GM19035 (cell line): ENCODE data around the gene CYTH2.
"Not testable (repeated sequence)": the region's sequence is repeated elsewhere in the genome, so short reads cannot be mapped to it uniquely, and the experiment has no call there.

Experiments
- ATAC-seq: cut with Tn5 transposase; IDR thresholded peaks from one replicate; pipeline ENCODE4 v1.9.1; 2021; ENCODE audit not compliant: unreplicated experiment

CYTH2 gene

GRCh38 chr19:48476176-48476575 is 7.0 kb downstream of the CYTH2 start:
- ATAC-seq: no peak

GRCh38 chr19:48477067-48477685 is 8.0 kb downstream of the CYTH2 start:
- ATAC-seq: no peak

- no peak for ATAC-seq
Observed at GRCh38 chr19:48477698-48478338, 8.6 kb downstream of the CYTH2 start.

GRCh38 chr19:48478339-48479256 is 9.4 kb downstream of the CYTH2 start:
- no peak for ATAC-seq

DNA sequence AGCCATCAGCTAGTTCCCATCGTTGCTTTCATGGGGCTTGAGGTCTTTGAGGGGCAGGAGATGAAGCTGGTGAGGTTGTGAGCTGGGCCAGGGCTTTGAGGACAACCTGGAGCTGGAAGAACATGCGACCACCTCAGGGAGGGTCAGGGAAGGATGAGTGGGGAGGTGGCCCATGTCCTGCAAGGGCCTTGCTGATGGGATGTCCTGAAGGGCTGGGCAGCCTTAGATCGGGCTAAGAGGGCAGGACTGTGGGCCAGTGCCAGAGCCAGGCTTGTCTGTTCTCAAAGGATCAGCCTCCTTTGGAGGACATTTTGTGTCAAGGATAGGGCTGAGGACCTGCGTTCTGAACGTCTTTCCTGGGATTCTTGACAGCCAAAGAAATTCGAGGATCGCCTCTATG is 10.5 kb downstream of the CYTH2 start:
- no peak for ATAC-seq

- no peak for ATAC-seq
Observed at GRCh38 chr19:48480183-48480557, 11.0 kb downstream of the CYTH2 start.

- no peak for ATAC-seq
Observed at GRCh38 chr19:48480558-48481500, 11.7 kb downstream of the CYTH2 start.

DNA sequence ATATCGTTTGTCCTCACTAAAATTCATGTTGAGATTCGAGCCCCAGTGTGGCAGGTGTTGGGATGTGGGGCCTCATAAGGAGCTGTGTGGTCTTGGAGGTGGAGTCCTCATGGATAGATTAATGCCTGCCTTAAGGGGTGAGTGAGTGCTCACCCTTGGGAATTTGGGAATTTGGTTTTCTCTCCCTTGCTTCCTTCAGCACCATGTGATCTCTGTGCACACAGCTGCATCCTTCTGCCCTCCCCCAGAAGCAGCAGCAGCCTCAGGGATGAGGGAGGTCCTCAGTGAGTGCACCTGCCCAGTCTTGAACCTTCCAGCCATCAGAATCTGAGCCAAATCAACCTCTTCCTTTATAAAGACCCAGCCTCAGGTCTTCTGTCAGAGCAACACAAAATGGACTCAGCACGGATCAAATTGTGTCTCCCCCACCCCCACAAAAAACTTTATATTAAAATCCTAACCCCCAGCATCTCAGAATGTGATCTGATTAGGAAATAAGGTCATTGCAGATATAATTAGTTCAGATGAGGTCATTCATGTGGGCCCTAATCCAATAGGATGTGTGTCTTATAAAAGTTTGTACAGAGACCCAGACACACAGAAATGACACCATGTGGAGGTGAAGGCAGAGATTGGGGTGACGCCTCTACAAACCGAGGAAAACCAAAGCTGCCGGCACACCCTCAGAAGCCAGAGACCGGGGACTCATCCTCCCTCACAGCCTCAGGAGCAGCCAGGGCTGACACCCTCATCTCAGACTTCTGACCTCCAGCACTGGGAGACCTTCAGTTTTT is 12.9 kb downstream of the CYTH2 start:
- ATAC-seq: no peak

DNA sequence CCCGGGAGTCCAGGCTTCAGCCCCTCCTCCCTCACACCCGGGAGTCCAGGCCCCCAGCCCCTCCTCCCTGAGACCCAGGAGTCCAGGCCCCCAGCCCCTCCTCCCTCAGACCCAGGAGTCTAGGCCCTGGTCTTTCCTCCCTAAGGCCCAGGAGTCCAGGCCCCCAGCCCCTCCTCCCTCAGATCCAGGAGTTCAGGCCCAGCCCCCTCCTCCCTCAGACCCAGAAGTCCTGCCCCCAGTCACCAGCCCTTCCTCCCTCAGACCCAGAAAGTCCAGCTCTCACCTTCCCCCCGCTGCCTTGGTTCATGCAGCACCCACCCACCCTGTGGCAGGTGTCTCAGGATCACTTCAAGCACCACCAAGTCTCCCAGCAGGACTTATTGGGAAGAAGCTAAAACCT is 14.1 kb downstream of the CYTH2 start:
- ATAC-seq: no peak

DNA sequence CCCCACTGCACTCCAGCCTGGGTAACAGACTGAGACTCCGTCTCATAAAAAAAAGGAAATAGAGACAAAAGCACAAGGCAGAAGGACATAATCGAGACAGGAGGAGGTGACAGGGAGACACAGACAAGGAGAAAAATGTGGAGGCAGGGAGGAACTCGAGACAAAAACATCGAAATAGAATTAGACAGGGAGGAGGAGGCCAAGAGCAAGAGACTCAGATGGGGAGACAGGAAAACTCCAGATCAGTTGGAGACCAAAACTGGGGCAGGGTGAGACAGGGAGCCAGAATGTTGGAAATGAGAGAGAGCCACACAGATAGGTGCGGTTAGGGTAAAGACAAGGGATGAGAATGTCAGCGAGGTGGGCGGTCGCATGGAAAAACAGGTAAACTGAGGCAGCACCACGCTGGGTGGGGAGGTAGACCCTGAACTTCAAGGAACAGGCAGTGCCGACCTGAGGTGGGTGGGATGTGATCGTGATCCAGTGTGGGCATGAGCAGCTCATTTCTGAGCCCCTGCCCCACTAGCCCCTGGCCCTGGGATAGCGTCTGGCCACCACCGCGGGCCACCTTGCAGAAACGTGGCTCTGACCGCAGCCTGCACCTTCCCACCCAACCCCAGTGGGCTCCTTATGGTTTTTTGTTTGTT is 15.2 kb downstream of the CYTH2 start:
- no peak for ATAC-seq

DNA sequence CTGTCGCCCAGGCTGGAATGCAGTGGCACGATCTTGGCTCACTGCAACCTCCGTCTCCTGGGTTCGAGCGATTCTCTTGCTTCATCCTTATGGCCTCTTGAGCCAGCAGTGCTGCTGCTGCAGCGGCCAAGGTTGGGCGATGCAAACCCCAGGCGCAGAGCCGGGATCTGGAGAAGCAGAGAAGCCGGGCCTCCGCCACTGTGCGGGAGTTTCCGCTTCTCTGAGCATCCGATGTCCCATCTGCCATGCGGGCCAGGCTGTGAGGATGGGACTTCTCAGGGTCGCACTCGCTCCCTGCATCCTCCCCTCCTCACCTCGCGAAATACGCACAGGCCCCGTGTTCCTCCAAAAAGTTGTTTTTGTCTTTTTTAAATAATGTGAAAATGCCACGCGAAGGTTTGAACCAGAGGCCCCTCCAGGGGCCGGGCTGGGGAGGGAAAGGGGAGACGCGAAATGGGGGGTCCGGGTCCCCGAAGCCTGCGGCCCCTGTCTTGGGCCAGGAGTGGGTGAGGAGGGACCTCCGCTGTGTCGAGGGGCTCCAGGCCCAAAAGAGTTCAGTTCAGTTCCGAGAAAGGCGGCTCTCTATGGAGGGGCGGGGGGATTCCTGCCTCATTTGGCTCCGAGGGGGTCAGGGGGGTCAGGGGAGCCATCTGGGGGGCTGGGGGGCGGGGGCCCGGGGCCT is 15.9 kb downstream of the CYTH2 start:
- ATAC-seq: no peak

DNA sequence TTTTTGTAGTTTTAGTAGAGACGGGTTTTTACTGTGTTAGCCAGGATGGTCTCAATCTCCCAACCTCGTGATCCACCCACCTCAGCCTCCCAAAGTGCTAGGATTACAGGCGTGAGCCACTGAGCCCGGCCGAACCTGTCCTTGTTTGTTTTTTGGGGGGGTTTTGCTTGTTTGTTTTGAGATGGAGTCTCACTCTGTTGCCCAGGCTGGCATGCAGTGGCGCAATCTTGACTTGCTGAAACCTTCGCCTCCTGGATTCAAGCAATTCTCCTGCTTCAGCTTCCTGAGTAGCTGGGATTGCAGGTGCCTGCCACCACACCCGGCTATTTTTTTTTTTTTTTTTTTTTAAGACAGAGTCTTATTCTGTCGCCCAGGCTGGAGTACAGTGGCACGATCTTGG is 17.5 kb downstream of the CYTH2 start:
- ATAC-seq: not testable (repeated sequence)

DNA sequence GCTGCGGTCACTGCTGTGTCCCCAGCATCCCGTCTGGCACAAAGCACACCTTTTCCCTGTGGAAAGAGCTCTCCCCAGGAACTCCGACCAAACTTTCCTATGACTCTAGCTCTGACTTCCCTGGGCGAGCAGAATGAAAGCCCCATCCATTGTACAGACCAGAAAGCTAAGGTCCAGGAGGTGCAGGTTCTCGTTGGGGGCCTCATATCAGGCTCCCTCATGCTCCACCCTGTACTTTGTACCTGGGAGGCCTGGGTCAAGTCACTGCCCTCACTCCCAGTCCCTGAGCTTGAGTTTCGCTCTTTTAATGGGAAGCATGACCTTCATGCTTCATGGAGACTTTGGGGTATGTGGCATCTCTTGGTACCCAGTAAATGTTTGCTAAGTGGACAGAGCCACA is 18.4 kb downstream of the CYTH2 start:
- no peak for ATAC-seq

DNA sequence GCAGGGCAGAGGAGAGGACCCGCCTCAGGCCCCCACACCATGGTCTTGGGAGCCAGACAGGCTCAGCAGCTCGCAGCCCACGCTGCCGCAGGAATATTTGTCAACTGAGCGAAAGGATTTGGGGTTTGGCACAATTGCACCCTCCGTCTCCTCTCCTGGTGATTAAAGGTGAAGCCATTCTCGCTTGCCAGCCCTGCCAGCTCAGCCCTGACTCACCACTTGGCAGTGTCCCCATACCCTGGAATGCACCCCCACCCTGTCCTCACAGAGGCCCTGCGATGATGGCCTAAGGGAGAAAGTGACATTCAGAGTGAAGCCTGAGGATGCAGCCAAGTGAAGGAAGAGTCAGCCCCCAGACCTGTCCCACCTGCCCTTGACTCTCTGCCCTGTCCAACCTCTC is 18.8 kb downstream of the CYTH2 start:
- ATAC-seq: no peak

DNA sequence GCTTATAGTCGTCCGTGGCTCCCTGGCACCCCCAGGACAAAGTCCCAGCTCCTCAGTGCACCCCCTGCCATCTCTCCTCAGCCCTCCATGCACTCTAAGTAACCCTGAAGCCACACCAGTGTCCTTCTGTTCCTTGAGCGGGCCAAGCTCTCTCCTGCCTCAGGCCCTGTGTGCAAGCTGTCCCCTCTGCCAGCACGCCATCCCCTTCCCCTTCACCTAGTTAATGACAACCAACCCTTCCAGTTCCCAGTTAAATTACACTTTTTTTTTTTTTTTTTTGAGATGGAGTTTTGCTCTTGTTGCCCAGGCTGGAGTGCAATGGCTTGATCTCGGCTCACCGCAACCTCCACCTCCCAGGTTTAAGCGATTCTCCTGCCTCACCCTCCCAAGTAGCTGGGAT is 19.3 kb downstream of the CYTH2 start:
- not testable (repeated sequence) for ATAC-seq

- ATAC-seq: no peak
Observed at GRCh38 chr19:48489608-48490216, 20.5 kb downstream of the CYTH2 start.

- no peak for ATAC-seq
Observed at GRCh38 chr19:48490981-48491792, 22.0 kb downstream of the CYTH2 start.

DNA sequence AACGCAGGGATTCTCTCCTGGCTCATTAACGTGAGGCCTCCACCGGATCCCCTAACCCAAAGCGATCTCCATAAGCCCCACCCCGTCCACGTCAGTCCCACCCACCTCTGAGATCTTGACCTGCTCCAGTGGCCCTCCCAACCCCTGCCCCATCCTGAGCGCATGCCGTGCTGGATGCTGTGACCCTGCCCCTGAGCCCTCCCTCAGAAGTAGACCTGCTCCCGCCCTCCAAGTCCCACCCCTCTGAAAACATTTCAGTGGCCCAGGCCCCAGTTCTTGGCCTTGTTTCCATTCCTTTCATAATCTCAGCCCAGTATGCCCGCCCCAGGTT is 22.6 kb downstream of the CYTH2 start:
- no peak for ATAC-seq
